Germinal center (tissue), 1 donor: ENCODE results near the gene PNMT.
"Not testable (repeated sequence)": the region's sequence is repeated elsewhere in the genome, so short reads cannot be mapped to it uniquely, and the experiment has no call there.

Experiments
- DNase-seq: peaks from one replicate; pipeline ENCODE4 v3.0.0; 2012; ENCODE audit warnings: mixed read lengths, low spot score

The PNMT gene

DNA sequence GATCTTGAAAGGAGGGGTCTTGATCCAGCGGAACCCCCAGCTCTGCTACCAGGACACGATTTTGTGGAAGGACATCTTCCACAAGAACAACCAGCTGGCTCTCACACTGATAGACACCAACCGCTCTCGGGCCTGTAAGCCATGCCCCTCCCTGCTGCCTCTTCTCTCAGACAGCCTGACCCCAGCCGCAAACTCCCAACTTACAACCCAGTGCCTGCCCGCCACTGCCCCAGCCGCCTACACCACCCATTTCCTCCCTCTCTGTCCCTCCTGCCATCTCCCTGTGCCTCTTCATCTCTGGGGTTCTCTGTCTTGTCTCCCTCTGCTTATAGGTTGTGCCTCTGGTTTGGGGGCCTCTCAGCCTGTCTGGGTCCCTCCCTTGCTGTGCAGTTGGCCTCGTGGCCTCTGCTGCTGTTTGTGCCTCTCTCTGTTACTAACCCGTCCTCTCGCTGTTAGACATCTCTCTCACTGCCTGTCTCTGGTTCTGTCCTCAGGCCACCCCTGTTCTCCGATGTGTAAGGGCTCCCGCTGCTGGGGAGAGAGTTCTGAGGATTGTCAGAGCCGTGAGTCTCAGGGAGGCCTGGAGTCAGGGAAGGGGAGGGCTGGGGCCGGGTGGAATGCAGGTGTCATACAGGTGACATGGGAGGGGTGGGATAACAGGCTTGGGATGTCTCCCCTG is 41.2 kb downstream of the PNMT start:
- no peak for DNase-seq

DNA sequence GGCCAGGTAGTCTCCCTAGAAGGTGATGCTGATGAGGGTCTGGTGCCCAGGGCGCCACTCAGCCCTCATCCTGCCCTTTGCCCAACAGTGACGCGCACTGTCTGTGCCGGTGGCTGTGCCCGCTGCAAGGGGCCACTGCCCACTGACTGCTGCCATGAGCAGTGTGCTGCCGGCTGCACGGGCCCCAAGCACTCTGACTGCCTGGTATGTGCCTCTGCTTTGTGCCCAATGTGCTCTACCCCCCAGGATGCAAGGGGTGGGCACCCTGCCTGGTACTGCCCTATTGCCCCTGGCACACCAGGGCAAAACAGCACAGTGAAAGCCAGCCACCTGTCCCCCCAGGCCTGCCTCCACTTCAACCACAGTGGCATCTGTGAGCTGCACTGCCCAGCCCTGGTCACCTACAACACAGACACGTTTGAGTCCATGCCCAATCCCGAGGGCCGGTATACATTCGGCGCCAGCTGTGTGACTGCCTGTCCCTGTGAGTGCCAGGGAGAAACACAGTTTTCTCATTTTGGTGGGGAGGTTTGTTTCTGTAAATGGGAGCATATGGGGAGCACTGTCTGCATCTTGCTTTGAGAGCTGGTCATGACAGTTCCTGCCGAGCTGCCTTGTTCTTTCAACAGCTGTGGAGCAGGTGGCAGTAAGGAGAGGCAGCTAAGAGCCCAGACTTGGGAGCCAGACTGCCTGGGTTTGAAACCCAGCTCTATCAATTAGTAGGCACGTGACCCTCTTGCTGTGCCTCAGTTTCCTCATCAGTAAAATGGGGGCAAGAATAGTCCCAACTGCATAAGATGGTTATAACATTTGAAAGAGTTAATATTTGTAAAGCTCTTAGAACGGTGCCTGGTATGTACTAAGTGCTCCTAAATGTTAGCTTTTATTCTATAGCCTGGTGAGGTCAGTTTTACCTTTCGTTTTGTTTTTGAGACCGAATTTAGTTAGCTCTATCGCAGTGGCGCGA is 42.0 kb downstream of the PNMT start:
- DNase-seq = no peak

DNA sequence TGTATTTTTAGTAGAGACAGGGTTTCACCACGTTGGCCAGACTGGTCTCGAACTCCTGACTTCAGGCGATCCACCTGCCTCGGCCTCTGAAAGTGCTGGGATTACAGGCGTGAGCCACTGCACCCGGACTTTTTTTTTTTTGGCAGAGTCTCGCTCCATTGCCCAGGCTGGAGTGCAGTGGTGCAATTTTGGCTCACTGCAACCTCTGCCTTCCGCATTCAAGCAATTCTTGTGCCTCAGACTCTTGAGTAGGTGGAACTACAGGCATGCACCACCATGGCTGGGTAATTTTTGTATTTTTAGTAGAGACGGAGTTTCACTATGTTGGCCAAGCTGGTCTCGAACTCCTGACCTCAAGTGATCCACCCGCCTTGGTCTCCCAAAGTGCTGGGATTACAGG is 42.8 kb downstream of the PNMT start:
- not testable (repeated sequence) for DNase-seq

DNA sequence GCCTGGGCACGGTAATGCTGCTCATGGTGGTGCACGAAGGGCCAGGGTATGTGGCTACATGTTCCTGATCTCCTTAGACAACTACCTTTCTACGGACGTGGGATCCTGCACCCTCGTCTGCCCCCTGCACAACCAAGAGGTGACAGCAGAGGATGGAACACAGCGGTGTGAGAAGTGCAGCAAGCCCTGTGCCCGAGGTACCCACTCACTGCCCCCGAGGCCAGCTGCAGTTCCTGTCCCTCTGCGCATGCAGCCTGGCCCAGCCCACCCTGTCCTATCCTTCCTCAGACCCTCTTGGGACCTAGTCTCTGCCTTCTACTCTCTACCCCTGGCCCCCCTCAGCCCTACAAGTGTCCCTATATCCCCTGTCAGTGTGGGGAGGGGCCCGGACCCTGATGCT is 43.6 kb downstream of the PNMT start:
- no peak for DNase-seq

DNA sequence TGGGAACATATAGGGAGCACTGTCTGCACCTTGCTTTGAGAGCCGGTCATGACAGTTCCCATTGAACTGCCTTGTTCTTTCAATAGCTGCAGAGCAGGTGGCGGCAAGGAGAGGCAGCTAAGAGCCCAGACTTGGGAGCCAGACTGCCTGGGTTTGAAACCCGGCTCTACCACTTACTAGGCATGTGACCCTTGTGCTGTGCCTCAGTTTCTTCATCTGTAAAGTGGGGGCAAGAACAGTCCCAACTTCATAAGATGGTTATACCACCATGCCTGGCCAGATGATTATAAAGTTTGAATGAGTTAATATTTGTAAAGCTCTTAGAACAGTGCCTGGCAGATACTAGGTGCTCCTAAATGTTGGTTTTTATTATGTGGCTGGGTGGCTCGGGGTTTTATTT is 46.0 kb downstream of the PNMT start:
- no peak for DNase-seq

DNA sequence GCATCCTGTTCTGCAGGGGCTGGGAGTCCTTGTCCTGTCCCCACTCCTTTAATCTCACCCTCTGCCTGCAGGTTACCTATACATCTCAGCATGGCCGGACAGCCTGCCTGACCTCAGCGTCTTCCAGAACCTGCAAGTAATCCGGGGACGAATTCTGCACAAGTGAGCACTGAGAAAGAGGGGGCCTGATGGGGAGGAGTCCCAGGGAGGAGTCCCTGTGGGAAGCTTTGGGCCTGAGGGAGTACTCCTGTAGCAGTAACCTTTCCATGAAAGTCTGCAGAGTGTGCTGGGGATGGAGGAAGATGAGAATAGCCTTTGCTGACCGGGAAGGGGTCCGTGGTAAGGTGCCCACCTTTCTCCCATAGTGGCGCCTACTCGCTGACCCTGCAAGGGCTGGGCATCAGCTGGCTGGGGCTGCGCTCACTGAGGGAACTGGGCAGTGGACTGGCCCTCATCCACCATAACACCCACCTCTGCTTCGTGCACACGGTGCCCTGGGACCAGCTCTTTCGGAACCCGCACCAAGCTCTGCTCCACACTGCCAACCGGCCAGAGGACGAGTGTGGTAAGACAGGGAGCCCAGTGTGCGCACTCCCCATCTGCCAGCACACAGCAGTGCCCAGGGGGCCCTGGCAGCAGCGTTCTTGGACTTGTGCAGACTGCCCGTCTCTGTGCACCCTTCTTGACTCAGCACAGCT is 47.3 kb downstream of the PNMT start:
- no peak for DNase-seq

DNA sequence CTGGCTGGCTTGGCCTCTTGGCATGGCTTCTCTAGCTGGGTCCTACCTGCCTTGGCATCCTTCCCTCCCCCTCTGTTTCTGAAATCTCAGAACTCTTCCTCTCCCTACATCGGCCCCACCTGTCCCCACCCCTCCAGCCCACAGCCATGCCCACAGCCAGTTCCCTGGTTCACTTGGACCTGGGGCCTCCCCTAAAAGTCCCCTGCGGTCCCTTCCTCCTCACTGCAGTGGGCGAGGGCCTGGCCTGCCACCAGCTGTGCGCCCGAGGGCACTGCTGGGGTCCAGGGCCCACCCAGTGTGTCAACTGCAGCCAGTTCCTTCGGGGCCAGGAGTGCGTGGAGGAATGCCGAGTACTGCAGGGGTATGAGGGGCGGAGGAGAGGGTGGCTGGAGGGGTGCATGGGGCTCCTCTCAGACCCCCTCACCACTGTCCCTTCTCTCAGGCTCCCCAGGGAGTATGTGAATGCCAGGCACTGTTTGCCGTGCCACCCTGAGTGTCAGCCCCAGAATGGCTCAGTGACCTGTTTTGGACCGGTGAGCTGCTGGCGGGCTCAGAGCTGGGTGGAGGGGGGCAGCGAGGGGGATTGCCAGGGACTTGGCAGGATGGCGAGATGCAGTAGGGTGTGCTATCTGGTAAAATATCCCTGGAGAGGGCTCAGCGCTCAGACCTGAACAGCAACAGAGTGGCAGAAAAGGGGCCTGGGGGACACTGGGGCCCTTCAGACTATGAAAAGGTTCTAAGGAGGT is 48.0 kb downstream of the PNMT start:
- no peak for DNase-seq

DNA sequence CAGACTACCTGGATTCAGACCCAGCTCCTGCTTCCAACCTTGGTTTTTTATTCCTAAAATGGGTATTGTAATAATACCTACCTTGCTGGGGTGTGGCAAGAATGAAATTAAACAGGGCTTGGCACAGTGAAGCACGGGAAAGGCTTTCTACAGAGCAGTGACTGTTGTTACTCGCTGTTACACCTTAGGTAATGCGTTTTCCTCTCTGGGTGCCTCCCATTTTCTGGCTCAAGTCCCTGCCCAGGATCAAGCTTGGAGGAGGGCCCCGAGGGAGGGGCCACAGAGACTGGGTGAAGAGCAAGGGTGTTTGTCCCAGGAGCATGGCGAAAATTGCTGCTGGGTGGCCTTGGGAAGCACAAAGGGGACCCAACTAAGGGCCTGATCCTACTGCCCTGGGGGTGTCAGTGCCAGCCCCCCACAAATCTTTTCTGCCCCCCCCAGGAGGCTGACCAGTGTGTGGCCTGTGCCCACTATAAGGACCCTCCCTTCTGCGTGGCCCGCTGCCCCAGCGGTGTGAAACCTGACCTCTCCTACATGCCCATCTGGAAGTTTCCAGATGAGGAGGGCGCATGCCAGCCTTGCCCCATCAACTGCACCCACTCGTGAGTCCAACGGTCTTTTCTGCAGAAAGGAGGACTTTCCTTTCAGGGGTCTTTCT is 48.8 kb downstream of the PNMT start:
- DNase-seq = no peak

DNA sequence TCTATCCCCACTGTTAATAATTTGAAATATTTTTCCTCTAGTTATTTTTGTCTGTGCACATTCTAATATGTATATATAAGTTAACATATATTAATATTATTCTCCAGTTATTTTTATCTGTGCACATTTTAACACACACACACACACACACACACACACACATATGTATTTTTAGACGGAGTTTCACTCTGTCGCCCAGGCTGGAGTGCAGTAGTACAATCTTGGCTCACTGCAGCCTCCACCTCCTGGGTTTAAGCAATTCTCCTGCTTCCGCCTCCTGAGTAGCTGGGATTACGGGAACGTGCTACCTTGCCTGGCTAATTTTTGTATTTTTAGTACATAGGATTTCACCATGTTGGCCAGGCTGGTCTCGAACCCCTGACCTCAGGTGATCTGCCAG is 49.4 kb downstream of the PNMT start:
- no peak for DNase-seq

DNA sequence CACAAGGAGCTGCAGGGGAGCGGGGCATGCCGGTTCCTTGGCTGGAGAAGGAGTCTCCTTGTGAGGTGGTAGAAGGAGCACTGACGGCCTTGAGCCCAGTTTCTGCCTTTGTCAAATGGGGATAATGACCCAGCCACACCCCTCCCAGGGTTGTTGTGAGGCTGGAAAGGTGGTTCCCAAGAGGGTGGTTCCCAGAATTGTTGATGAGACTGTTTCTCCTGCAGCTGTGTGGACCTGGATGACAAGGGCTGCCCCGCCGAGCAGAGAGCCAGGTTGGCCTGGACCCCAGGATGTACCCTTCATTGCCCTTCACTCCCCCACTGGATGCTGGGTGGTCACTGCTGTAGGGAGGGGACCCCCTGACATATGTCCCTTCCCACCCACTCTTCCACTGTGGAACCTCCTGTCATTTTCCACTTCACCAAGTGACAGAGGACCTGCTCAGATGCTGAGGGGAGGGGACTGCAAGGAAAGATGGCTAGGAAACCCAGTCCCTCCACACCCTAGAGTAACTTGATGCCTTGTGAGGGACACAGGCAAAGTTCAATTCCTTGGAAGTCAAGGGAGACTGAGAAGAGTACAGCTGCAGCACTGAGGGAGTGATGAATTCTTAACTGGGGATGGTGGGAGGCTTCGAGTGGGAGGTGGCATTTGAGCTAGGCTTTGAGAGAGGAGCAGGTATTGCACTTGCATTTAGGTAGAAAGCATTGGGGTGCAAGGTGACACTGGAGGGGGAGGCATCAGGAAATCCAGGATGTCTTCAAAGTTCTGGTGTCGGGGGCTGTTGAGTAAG is 51.5 kb downstream of the PNMT start:
- DNase-seq = no peak
